GM12878 (cell line): Measurements from ENCODE around the gene WNK2. TPM values are rescaled to one million over a fixed set of nuclear protein-coding genes. Genes with fewer than 3 reads are reported as not detected.

Experiments used
- ATAC-seq: fragments of 200-7000 bp; cut with Tn5 transposase; 3 replicates; pipeline ENCODE4 v1.9.1; 2020; ENCODE audit warnings: mild to moderate bottlenecking, moderate library complexity
- BruUV-seq: library from RNA; stranded (reverse); fragments of 400-500 nt; replicated peaks from 2 replicates; lab custom pipeline; 2021; lab: Mats Ljungman, UMichigan
- CTCF ChIA-PET: fragments of 300-600 bp; sonication (Branson Sonifier 250); formaldehyde crosslinking; extraction: SDS; loops from one replicate; lab custom pipeline; 2021; ENCODE audit warnings: inconsistent platforms; lab: Yijun Ruan, JAX
- POLR2A ChIA-PET: fragments of 350-600 bp; formaldehyde crosslinking; extraction: SDS; loops from one replicate; lab custom pipeline; 2021; ENCODE audit warnings: inconsistent platforms; lab: Charles Lee
- RAD21 ChIA-PET: fragments of 300-600 bp; sonication (Branson Sonifier 250); formaldehyde crosslinking; loops from one replicate; lab custom pipeline; 2023; ENCODE audit warnings: antibody characterized with exemption; ENCODE audit not compliant: unreplicated experiment; lab: Charles Lee
- SMC1A ChIA-PET: fragments of 300-600 bp; sonication (Branson Sonifier 250); formaldehyde crosslinking; loops from one replicate; lab custom pipeline; 2023; ENCODE audit not compliant: unreplicated experiment, uncharacterized antibody; lab: Charles Lee
- DNase-seq: peaks from one replicate; pipeline ENCODE4 v3.0.0-alpha.2; 2011; ENCODE audit warnings: low read depth, low spot score
- FAIRE-seq: peaks from 3 replicates; lab custom pipeline; 2011; peaks lifted over from hg19 to GRCh38; lab: Jason Lieb, UNC
- H2AFZ ChIP-seq: 2 replicates; pipeline ENCODE4 v1.6.0; 2011; ENCODE audit warnings: low read depth, low read length, control low read depth; ENCODE audit not compliant: control insufficient read depth
- H3K27ac ChIP-seq: 2 replicates; pipeline ENCODE4 v1.5.1; 2011; ENCODE audit warnings: control low read depth; ENCODE audit not compliant: control insufficient read depth, insufficient read depth
- H3K27me3 ChIP-seq, 2 experiments: replicated peaks in 1 of 2; 2 replicates each; pipeline versions ENCODE4 v1.6.0 to v1.6.1; 2011; ENCODE audit warnings: low read length in 1 of 2; ENCODE audit not compliant: control insufficient read depth in 2 of 2, insufficient read depth in 2 of 2
- H3K36me3 ChIP-seq, 2 experiments: 2 replicates each; pipeline ENCODE4 v1.5.1; 2011; ENCODE audit warnings: low read length in 1 of 2; ENCODE audit not compliant: control insufficient read depth in 2 of 2, insufficient read depth in 2 of 2
- H3K4me1 ChIP-seq: 2 replicates; pipeline ENCODE4 v1.6.1; 2011; ENCODE audit warnings: mild to moderate bottlenecking, low read length, moderate library complexity, mixed read lengths; ENCODE audit not compliant: control insufficient read depth, insufficient read depth
- H3K4me2 ChIP-seq: 2 replicates; pipeline ENCODE4 v1.6.0; 2011; ENCODE audit warnings: control low read depth; ENCODE audit not compliant: control insufficient read depth, insufficient read depth
- H3K4me3 ChIP-seq: fragments of 200-600 bp; sonication (generic); 2 replicates; pipeline ENCODE4 v1.5.1; 2016
- H3K79me2 ChIP-seq: 2 replicates; pipeline ENCODE4 v1.6.0; 2011; ENCODE audit warnings: low read length; ENCODE audit not compliant: control insufficient read depth, insufficient read depth
- H3K9ac ChIP-seq: 2 replicates; pipeline ENCODE4 v1.8.0; 2011; ENCODE audit warnings: low read length, control low read depth, mixed read lengths; ENCODE audit not compliant: control insufficient read depth, insufficient read depth
- H3K9me3 ChIP-seq: replicated peaks from 3 replicates; pipeline ENCODE4 v1.5.1; 2011; ENCODE audit warnings: mild to moderate bottlenecking, low read length; ENCODE audit not compliant: control insufficient read depth, insufficient read depth
- H4K20me1 ChIP-seq: 2 replicates; pipeline ENCODE4 v1.6.0; 2011; ENCODE audit not compliant: control insufficient read depth, insufficient read depth
- BACH1 ChIP-seq: fragments of 450-650 bp; IDR thresholded peaks from 2 replicates; pipeline ENCODE4 v1.6.1; 2017; ENCODE audit warnings: mild to moderate bottlenecking, borderline replicate concordance
- CBX5 ChIP-seq: sonication (generic); IDR thresholded peaks from 2 replicates; pipeline ENCODE4 v1.6.1; 2016; ENCODE audit warnings: low read depth, moderate library complexity, mild to moderate bottlenecking, inconsistent platforms
- CUX1 ChIP-seq: IDR thresholded peaks from 2 replicates; pipeline ENCODE4 v1.6.1; 2012; ENCODE audit warnings: improper control_type of control experiment, low read depth, low read length; ENCODE audit not compliant: insufficient replicate concordance
- EZH2 ChIP-seq: IDR thresholded peaks from 2 replicates; pipeline ENCODE4 v1.6.1; 2012; ENCODE audit warnings: low read depth, mild to moderate bottlenecking, control low read depth, inconsistent platforms, low read length, borderline replicate concordance; ENCODE audit not compliant: control insufficient read depth
- IRF3 ChIP-seq: fragments of 450-650 bp; IDR thresholded peaks from 2 replicates; pipeline ENCODE4 v1.6.1; 2014; ENCODE audit warnings: mild to moderate bottlenecking
- JUND ChIP-seq: IDR thresholded peaks from 2 replicates; pipeline ENCODE4 v1.6.1; 2012; ENCODE audit warnings: low read depth, mild to moderate bottlenecking, low read length, improper control_type of control experiment, moderate library complexity
- NR2F1 ChIP-seq: fragments of 450-650 bp; conservative IDR thresholded peaks from 2 replicates; pipeline ENCODE4 v1.6.1; 2017; ENCODE audit warnings: mild to moderate bottlenecking
- RAD51 ChIP-seq: fragments of 450-650 bp; IDR thresholded peaks from 2 replicates; pipeline ENCODE4 v1.6.1; 2016; ENCODE audit warnings: moderate library complexity, mild to moderate bottlenecking, inconsistent platforms
- ZBED1 ChIP-seq: IDR thresholded peaks from 2 replicates; pipeline ENCODE4 v1.6.1; 2016; ENCODE audit warnings: borderline replicate concordance
- ZNF24 ChIP-seq: fragments of 450-650 bp; IDR thresholded peaks from 2 replicates; pipeline ENCODE4 v1.6.1; 2017; ENCODE audit warnings: antibody characterized with exemption, mild to moderate bottlenecking
- WGBS: methylation state at CpG from one replicate; pipeline ENCODE4 v1.1.6; 2016; ENCODE audit warnings: low lambda C conversion rate; ENCODE audit not compliant: insufficient replicate concordance, insufficient coverage; ENCODE audit errors: missing lambda C conversion rate; 5-methylcytosine and 5-hydroxymethylcytosine counted together
- in situ Hi-C: fragments of 300-500 bp; cut with MboI; formaldehyde crosslinking; loops from 9 replicates; pipeline ENCODE4 v1.14.3; 2018; ENCODE audit warnings: mixed read lengths
- intact Hi-C: fragments of 100-400 bp; cut with micrococcal nuclease; formaldehyde crosslinking; loops from one replicate; pipeline ENCODE4 v1.14.2; 2022; ENCODE audit not compliant: unreplicated experiment
- polyA plus RNA-seq, 11 experiments: library from polyadenylated mRNA; depleted of rRNA in 4 of 11; unstranded in 6 of 11; stranded (reverse) in 5 of 11; fragments of >200 nt; fragmentation: Nextera tagmentation in 4 of 11; fragmentation: Illumina TruSeq in 1 of 11; extraction: Ambion mirVana in 4 of 11; extraction: Trizol in 1 of 11; gene quantifications; 1 replicate in 1 of 11; 2 replicates in 10 of 11; pipeline versions ENCODE4 v1.2.1 to v1.2.3, GENCODE V29; 2011 to 2016; ENCODE audit warnings: inconsistent platforms in 2 of 11, missing spikeins in 2 of 11, low read depth in 1 of 11
- total RNA-seq, 4 experiments: library from RNA; depleted of rRNA in 3 of 4; stranded (reverse); fragments of >200 nt in 3 of 4; fragmentation: Illumina TruSeq in 1 of 4; extraction: Trizol in 1 of 4; gene quantifications; 2 replicates each; pipeline versions ENCODE4 v1.2.1 to v1.2.3, GENCODE V29; 2013 to 2021

WNK2 gene
- total and polyA plus RNA-seq, 10 of the 15 experiments (the other 5 are each of a cell fraction or from before 2014, with no cell fraction given): 0.15 TPM; not detected in 9

DNA sequence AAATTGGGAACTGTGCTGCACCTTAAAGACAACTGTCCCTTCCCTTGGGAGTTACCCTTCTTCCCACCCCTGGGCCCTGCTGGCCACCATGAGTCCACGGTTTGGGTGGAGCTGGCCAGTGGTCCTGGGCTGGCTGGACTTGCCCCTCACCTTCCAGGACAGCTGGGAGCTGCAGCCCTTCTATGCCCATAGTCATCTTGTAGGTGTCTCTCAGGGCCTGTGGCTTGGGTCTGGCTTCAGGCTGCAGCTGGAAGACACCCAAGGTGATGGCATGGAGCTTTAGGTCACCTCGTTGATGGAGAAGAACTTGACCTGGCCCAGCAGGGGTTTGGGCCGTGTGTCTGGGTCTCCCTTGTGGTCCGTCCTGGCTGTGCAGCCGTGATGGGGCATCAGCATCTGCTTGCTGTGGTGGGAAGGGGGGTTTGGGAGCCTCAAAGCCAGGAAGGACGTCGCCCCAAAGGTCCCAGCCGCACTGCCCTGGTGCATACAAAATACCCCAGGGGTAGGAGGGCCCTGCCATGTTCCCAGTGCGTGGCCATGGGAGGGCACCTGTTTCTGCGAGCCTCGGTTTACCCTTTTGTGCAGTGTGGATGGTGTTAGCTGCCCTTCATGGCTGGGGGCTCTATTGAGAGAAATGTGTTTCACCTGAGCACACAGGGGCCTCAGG, 8.9 kb downstream of the WNK2 start:
- in situ Hi-C loops: no loop called here
- FAIRE-seq (no peak), DNase-seq (no peak), ATAC-seq (no peak)
- Histone ChIP-seq H3K36me3 (no peaks in the 10 kb centered on the region), H3K9ac (no peak overlapping the region), H3K27me3 (no peaks in the 10 kb centered on the region; a peak in 2 of 4 replicates), H3K4me1 (no peaks in the 10 kb centered on the region), H3K4me3 (no peak overlapping the region), H3K4me2 (no peak overlapping the region), H3K79me2 (no peaks in the 10 kb centered on the region), H3K9me3 (no peaks in the 10 kb centered on the region), H3K27ac (no peak overlapping the region), H2AFZ (no peak overlapping the region), H4K20me1 (no peaks in the 10 kb centered on the region)
- intact Hi-C loops: no loop called here
- TF ChIP-seq CUX1 (no peak), NR2F1 (no peak), RAD51 (no peak), ZNF24 (no peak), EZH2 (no peak), IRF3 (no peak), JUND (no peak), CBX5 (no peak), ZBED1 (no peak), BACH1 (no peak)
- RAD21 ChIA-PET: no interaction called here
- SMC1A ChIA-PET: no interaction called here
- POLR2A ChIA-PET: no interaction called here
- BruUV-seq: no TSS peak
- 29% methylated on average over 8 of the region's 11 CpGs for WGBS
- CTCF ChIA-PET: interaction anchor here (0.6 kb wide), 1 partner anchor 635 kb away, joined by 3 read pairs; no protein-coding TSS in a partner anchor
